H1 (cell line): ENCODE measurements around the gene MBNL3. TPM values are rescaled to one million over a fixed set of nuclear protein-coding genes. Genes with fewer than 3 reads are reported as not detected.

ENCODE experiments used
- CTCF ChIA-PET: fragments of 300-600 bp; sonication (Branson Sonifier 250); formaldehyde crosslinking; loops from one replicate; lab custom pipeline; 2021; ENCODE audit not compliant: partially characterized antibody; lab: Charles Lee
- POLR2A ChIA-PET: fragments of 300-600 bp; sonication (Branson Sonifier 250); formaldehyde crosslinking; loops from one replicate; lab custom pipeline; 2021; ENCODE audit warnings: inconsistent platforms; ENCODE audit not compliant: partially characterized antibody; lab: Charles Lee
- DNase-seq, 2 experiments: peaks; one replicate each; pipeline versions ENCODE4 v3.0.0 to v3.0.0-alpha.2; 2010 to 2022; ENCODE audit warnings: low spot score in 2 of 2, low read depth in 1 of 2, mixed read lengths in 1 of 2
- FAIRE-seq: peaks from 2 replicates; lab custom pipeline; 2011; peaks lifted over from hg19 to GRCh38; lab: Jason Lieb, UNC
- H2AFZ ChIP-seq: 2 replicates; pipeline ENCODE4 v1.8.1; 2012; ENCODE audit warnings: low read length, inconsistent platforms
- H2AK5ac ChIP-seq: 2 replicates; pipeline ENCODE4 v1.6.1; 2013; ENCODE audit warnings: low read depth, low read length
- H2BK120ac ChIP-seq: replicated peaks from 2 replicates; pipeline ENCODE3; 2013; ENCODE audit warnings: low read depth, low read length, inconsistent platforms
- H2BK12ac ChIP-seq: 2 replicates; pipeline ENCODE4 v1.6.1; 2013; ENCODE audit warnings: low read depth, low read length
- H2BK15ac ChIP-seq: 2 replicates; pipeline ENCODE4 v1.6.1; 2013; ENCODE audit warnings: low read length
- H2BK20ac ChIP-seq: 2 replicates; pipeline ENCODE4 v1.6.1; 2013; ENCODE audit warnings: low read length
- H2BK5ac ChIP-seq: 2 replicates; pipeline ENCODE4 v1.6.1; 2013; ENCODE audit warnings: low read depth, low read length
- H3K14ac ChIP-seq: 2 replicates; pipeline ENCODE4 v1.6.1; 2013; ENCODE audit warnings: inconsistent platforms; ENCODE audit not compliant: insufficient read length
- H3K18ac ChIP-seq: 2 replicates; pipeline ENCODE4 v1.6.1; 2013; ENCODE audit warnings: low read length; ENCODE audit errors: extremely low read depth
- H3K23ac ChIP-seq: 2 replicates; pipeline ENCODE4 v1.6.1; 2013; ENCODE audit warnings: inconsistent platforms; ENCODE audit not compliant: insufficient read length
- H3K23me2 ChIP-seq: 2 replicates; pipeline ENCODE4 v1.6.1; 2013; ENCODE audit warnings: low read depth, low read length
- H3K27ac ChIP-seq: 2 replicates; pipeline ENCODE4 v1.6.1; 2011; ENCODE audit warnings: low read depth, low read length, inconsistent platforms
- H3K27me3 ChIP-seq, 4 experiments: replicated peaks in 1 of 4; 1 replicate in 1 of 4; 2 replicates in 3 of 4; pipeline versions ENCODE4 v1.6.1 to v1.8.1; 2011 to 2013; ENCODE audit warnings: low read length in 3 of 4, mild to moderate bottlenecking in 3 of 4, inconsistent platforms in 2 of 4, mixed read lengths in 2 of 4, moderate library complexity in 1 of 4; ENCODE audit not compliant: control insufficient read depth in 3 of 4, insufficient read depth in 3 of 4; ENCODE audit errors: extremely low read depth in 1 of 4
- H3K36me3 ChIP-seq, 4 experiments: 2 replicates each; pipeline versions ENCODE4 v1.6.1 to v1.8.1; 2011 to 2013; ENCODE audit warnings: mild to moderate bottlenecking in 4 of 4, low read length in 3 of 4, moderate library complexity in 2 of 4, control low read depth in 1 of 4, inconsistent platforms in 1 of 4; ENCODE audit not compliant: insufficient read depth in 4 of 4, control insufficient read depth in 2 of 4
- H3K4ac ChIP-seq: replicated peaks from 2 replicates; pipeline ENCODE3; 2013; ENCODE audit warnings: low read length, low read depth, mixed read lengths, inconsistent platforms; ENCODE audit not compliant: insufficient read length
- H3K4me1 ChIP-seq, 4 experiments: replicated peaks in 1 of 4; 1 replicate in 1 of 4; 2 replicates in 3 of 4; pipeline versions ENCODE4 v1.6.1 to v1.8.1; 2011 to 2013; ENCODE audit warnings: low read length in 3 of 4, inconsistent platforms in 2 of 4, mixed read lengths in 1 of 4; ENCODE audit not compliant: insufficient read depth in 4 of 4, control insufficient read depth in 3 of 4
- H3K4me2 ChIP-seq, 2 experiments: 2 replicates each; pipeline versions ENCODE4 v1.6.1 to v1.8.1; 2011 to 2013; ENCODE audit warnings: low read depth in 2 of 2, low read length in 2 of 2, control low read depth in 1 of 2, inconsistent platforms in 1 of 2, mild to moderate bottlenecking in 1 of 2; ENCODE audit not compliant: insufficient read depth in 1 of 2
- H3K4me3 ChIP-seq, 4 experiments: fragments of 200-600, 300-600 bp in 1 of 4; sonication (generic), shearing (Covaris generic), sonication (Bioruptor Twin) in 1 of 4; 2 replicates each; pipeline versions ENCODE4 v1.5.1 to v1.8.1; 2011 to 2016; ENCODE audit warnings: low read length in 4 of 4, low read depth in 3 of 4, control low read depth in 2 of 4, inconsistent platforms in 2 of 4, mild to moderate bottlenecking in 2 of 4, mixed read lengths in 1 of 4, moderate library complexity in 1 of 4; ENCODE audit not compliant: insufficient read depth in 2 of 4; ENCODE audit errors: extremely low read depth in 1 of 4
- H3K56ac ChIP-seq: replicated peaks from 2 replicates; pipeline ENCODE3; 2013; ENCODE audit warnings: low read depth, mild to moderate bottlenecking, mixed read lengths, low read length, inconsistent platforms; ENCODE audit not compliant: insufficient read length
- H3K79me1 ChIP-seq: 2 replicates; pipeline ENCODE4 v1.6.1; 2013; ENCODE audit warnings: low read depth, low read length, control low read depth
- H3K79me2 ChIP-seq, 2 experiments: 2 replicates each; pipeline versions ENCODE4 v1.6.1 to v1.8.1; 2012 to 2013; ENCODE audit warnings: low read length in 2 of 2, mild to moderate bottlenecking in 2 of 2, inconsistent platforms in 1 of 2; ENCODE audit not compliant: insufficient read depth in 2 of 2, control insufficient read depth in 1 of 2
- H3K9ac ChIP-seq, 4 experiments: replicated peaks in 1 of 4; 1 replicate in 1 of 4; 2 replicates in 3 of 4; pipeline versions ENCODE4 v1.6.1 to v1.8.1; 2011 to 2013; ENCODE audit warnings: low read depth in 3 of 4, low read length in 3 of 4, control low read depth in 2 of 4, mild to moderate bottlenecking in 2 of 4, moderate library complexity in 2 of 4, inconsistent platforms in 1 of 4; ENCODE audit errors: extremely low read depth in 1 of 4
- H3K9me3 ChIP-seq, 2 experiments: 2 replicates each; pipeline versions ENCODE4 v1.6.1 to v1.8.1; 2012 to 2013; ENCODE audit warnings: mild to moderate bottlenecking in 2 of 2, moderate library complexity in 2 of 2, control low read depth in 1 of 2, inconsistent platforms in 1 of 2, low read depth in 1 of 2, low read length in 1 of 2, mixed read lengths in 1 of 2; ENCODE audit not compliant: insufficient read depth in 2 of 2
- H4K20me1 ChIP-seq, 2 experiments: replicated peaks in 1 of 2; 2 replicates each; pipeline versions ENCODE3 to v1.8.1; 2011 to 2013; ENCODE audit warnings: inconsistent platforms in 2 of 2, low read length in 2 of 2, mild to moderate bottlenecking in 1 of 2; ENCODE audit not compliant: insufficient read depth in 2 of 2, control insufficient read depth in 1 of 2
- H4K5ac ChIP-seq: 2 replicates; pipeline ENCODE4 v1.6.1; 2013; ENCODE audit warnings: low read length, low read depth, mixed read lengths, inconsistent platforms; ENCODE audit not compliant: insufficient read length
- H4K8ac ChIP-seq: 2 replicates; pipeline ENCODE4 v1.8.0; 2013; ENCODE audit warnings: mild to moderate bottlenecking, moderate library complexity, low read length, inconsistent platforms; ENCODE audit not compliant: insufficient read depth; ENCODE audit errors: extremely low read depth
- H4K91ac ChIP-seq: replicated peaks from 2 replicates; pipeline ENCODE3; 2013; ENCODE audit warnings: low read length, mixed read lengths, inconsistent platforms; ENCODE audit not compliant: insufficient read length
- PHF8 ChIP-seq: fragments of 200-600 bp; sonication (generic); conservative IDR thresholded peaks from 2 replicates; pipeline ENCODE4 v1.7.1; 2012; ENCODE audit warnings: low read depth, mild to moderate bottlenecking, inconsistent platforms, low read length, moderate library complexity
- WGBS, 2 experiments: shearing (Covaris generic) in 1 of 2; methylation state at CpG; one replicate each; pipeline versions ENCODE4 v1.1.6 to v1.1.7; 2013 to 2015; ENCODE audit warnings: low lambda C conversion rate in 2 of 2, mixed read lengths in 2 of 2, inconsistent platforms in 1 of 2, low coverage in 1 of 2, missing lambda C conversion rate in 1 of 2; ENCODE audit not compliant: insufficient replicate concordance in 2 of 2, insufficient coverage in 1 of 2, insufficient read length in 1 of 2; ENCODE audit errors: extremely low coverage in 1 of 2, missing lambda C conversion rate in 1 of 2; 5-methylcytosine and 5-hydroxymethylcytosine counted together
- polyA plus RNA-seq, 7 experiments: library from polyadenylated mRNA; depleted of rRNA in 3 of 7; stranded (reverse) in 5 of 7; unstranded in 2 of 7; fragments of >200 nt in 5 of 7; fragments of 200-250 nt in 2 of 7; gene quantifications; 1 replicate in 5 of 7; 2 replicates in 1 of 7; 4 replicates in 1 of 7; pipeline versions ENCODE4 v1.2.1 to v1.2.3, GENCODE V29; 2011 to 2013; ENCODE audit warnings: missing spikeins in 2 of 7, mixed read lengths in 2 of 7
- total RNA-seq: library from RNA; stranded (reverse); fragmentation: NEBNext Ultra II Directional; extraction: Animal tissue kit (Norgen Biotek cat#: 25700); gene quantifications from 2 replicates; pipeline ENCODE4 v1.2.1, GENCODE V29; 2021

Gene MBNL3
- total and polyA plus RNA-seq, 2 of the 8 experiments (the other 6 are each of a cell fraction or from before 2014, with no cell fraction given) = 3.5 to 4.3 TPM

GRCh38 chrX:132400706-132401105 lies 88.1 kb downstream of the MBNL3 start:
- Histone ChIP-seq H3K23me2 (no peaks in the 10 kb centered on the region), H3K79me2 (no peaks in the 10 kb centered on the region), H4K20me1 (no peaks in the 10 kb centered on the region), H4K8ac (no peak overlapping the region), H3K27ac (no peak overlapping the region), H3K36me3 (no peaks in the 10 kb centered on the region), H4K91ac (no peak overlapping the region), H3K9me3 (no peaks in the 10 kb centered on the region), H2BK20ac (no peak overlapping the region), H3K79me1 (no peaks in the 10 kb centered on the region), H3K4me1 (no peaks in the 10 kb centered on the region), H2BK15ac (no peak overlapping the region), H3K9ac (no peak overlapping the region), H3K14ac (no peak overlapping the region), H3K56ac (no peak overlapping the region), H2BK5ac (no peak overlapping the region), H3K18ac (no peak overlapping the region), H2AFZ (no peak overlapping the region), H2BK12ac (no peak overlapping the region), H3K4ac (no peak overlapping the region), H3K27me3 (no peaks in the 10 kb centered on the region), H2AK5ac (no peak overlapping the region), H4K5ac (no peak overlapping the region), H3K4me2 (no peak overlapping the region), H3K23ac (no peak overlapping the region), H3K4me3 (no peak overlapping the region), H2BK120ac (no peak overlapping the region)
- WGBS, 2 experiments = 86% methylated on average over 1 of the region's 1 CpG; no CpG with 5 or more reads in 1 of the 2 experiments
- no peak for DNase-seq
- ChIA-PET CTCF (no interaction called here), POLR2A (no interaction called here)
- FAIRE-seq = no peak
- no peak for TF ChIP-seq PHF8
